Suprapubic skin (tissue), 4 donors: ENCODE measurements around the gene DNAAF8. TPM values are rescaled to one million over a fixed set of nuclear protein-coding genes. Genes with fewer than 3 reads are reported as not detected.

Experiments
- DNase-seq, 2 donors: peaks; one replicate each; pipeline ENCODE4 v3.0.0-alpha.2; 2019; ENCODE audit warnings: low spot score in 2 of 2
- H3K27ac ChIP-seq: fragments of 200-600 bp; sonication (generic); one replicate; pipeline ENCODE4 v1.5.1; 2019
- H3K27me3 ChIP-seq: fragments of 200-600 bp; sonication (generic); one replicate; pipeline ENCODE4 v1.5.1; 2019
- H3K36me3 ChIP-seq: fragments of 200-600 bp; sonication (generic); one replicate; pipeline ENCODE4 v1.5.1; 2019
- H3K4me1 ChIP-seq: fragments of 200-600 bp; sonication (generic); one replicate; pipeline ENCODE4 v1.5.1; 2019
- H3K4me3 ChIP-seq: fragments of 200-600 bp; sonication (generic); one replicate; pipeline ENCODE4 v1.5.1; 2019; ENCODE audit warnings: mild to moderate bottlenecking
- H3K9me3 ChIP-seq: fragments of 200-600 bp; sonication (generic); one replicate; pipeline ENCODE4 v1.5.1; 2019
- EP300 ChIP-seq: sonication (generic); formaldehyde crosslinking; IDR thresholded peaks from one replicate; pipeline ENCODE4 v1.6.1; 2017; ENCODE audit warnings: antibody characterized with exemption
- POLR2A ChIP-seq, 2 donors: fragments of 450-650 bp; IDR thresholded peaks; one replicate each; pipeline ENCODE4 v1.6.1; 2017; ENCODE audit warnings: antibody characterized with exemption in 2 of 2, mild to moderate bottlenecking in 2 of 2, moderate library complexity in 2 of 2
- POLR2AphosphoS5 ChIP-seq, 3 donors: sonication (generic); formaldehyde crosslinking; IDR thresholded peaks; one replicate each; pipeline ENCODE4 v1.6.1; 2017; ENCODE audit warnings: antibody characterized with exemption in 3 of 3
- WGBS: methylation state at CpG from one replicate; pipeline ENCODE4 v1.1.5; 2018; 5-methylcytosine and 5-hydroxymethylcytosine counted together
- total RNA-seq, 4 donors: library from RNA; depleted of rRNA; stranded (reverse); fragments of >200 nt; gene quantifications; one replicate each; pipeline ENCODE4 v1.1.0, GENCODE V29; 2016
- TF ChIP-seq, protein P1 (sequence below), 2 donors: fragments of 200-600 bp in 1 of 2; fragments of 450-650 bp in 1 of 2; sonication (generic) in 1 of 2; IDR thresholded peaks; one replicate each; pipeline ENCODE4 v1.5.1; 2016 to 2019; ENCODE audit warnings: antibody characterized with exemption in 2 of 2, mild to moderate bottlenecking in 1 of 2, moderate library complexity in 1 of 2

Gene DNAAF8
- total RNA-seq, 4 donors from 2014 or later: 0.36 to 1.7 (median 1.4) TPM; not detected in 1

DNA sequence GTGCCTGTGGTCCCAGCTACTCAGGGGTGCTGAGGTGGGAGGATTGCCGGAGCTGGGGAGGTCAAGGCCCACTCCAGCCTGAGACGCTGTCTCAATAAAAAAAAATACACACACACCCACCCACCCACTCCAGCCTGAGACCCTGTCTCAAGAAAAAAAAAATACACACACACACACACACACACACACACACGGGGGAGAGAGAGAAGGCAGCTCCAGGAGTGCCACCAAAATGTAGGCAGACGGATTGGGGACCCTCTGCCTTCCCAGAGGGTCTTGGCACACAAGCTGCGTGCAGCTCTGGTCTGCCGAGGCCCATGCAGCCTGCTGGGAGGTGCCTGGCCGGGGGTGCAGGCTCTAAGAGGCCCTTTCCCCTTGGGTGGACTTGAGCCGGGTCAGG, 46.9 kb upstream of the DNAAF8 start:
- DNase-seq: no peak
- 90% methylated on average over 6 of the region's 8 CpGs for WGBS
- Histone ChIP-seq H3K4me1 (peaks cover 1% of the 10 kb centered on the region), H3K9me3 (no peaks in the 10 kb centered on the region), H3K4me3 (no peak overlapping the region), H3K27ac (no peak overlapping the region), H3K36me3 (peaks cover 69% of the 10 kb centered on the region), H3K27me3 (no peaks in the 10 kb centered on the region)
- TF ChIP-seq, protein P1, sequence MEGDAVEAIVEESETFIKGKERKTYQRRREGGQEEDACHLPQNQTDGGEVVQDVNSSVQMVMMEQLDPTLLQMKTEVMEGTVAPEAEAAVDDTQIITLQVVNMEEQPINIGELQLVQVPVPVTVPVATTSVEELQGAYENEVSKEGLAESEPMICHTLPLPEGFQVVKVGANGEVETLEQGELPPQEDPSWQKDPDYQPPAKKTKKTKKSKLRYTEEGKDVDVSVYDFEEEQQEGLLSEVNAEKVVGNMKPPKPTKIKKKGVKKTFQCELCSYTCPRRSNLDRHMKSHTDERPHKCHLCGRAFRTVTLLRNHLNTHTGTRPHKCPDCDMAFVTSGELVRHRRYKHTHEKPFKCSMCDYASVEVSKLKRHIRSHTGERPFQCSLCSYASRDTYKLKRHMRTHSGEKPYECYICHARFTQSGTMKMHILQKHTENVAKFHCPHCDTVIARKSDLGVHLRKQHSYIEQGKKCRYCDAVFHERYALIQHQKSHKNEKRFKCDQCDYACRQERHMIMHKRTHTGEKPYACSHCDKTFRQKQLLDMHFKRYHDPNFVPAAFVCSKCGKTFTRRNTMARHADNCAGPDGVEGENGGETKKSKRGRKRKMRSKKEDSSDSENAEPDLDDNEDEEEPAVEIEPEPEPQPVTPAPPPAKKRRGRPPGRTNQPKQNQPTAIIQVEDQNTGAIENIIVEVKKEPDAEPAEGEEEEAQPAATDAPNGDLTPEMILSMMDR (IDR thresholded peaks at IDR 0.05): no peak
- no peak for TF ChIP-seq EP300
- TF ChIP-seq POLR2A (IDR thresholded peaks at IDR 0.05): no peak
- no peak for TF ChIP-seq POLR2AphosphoS5 (IDR thresholded peaks at IDR 0.05)

DNA sequence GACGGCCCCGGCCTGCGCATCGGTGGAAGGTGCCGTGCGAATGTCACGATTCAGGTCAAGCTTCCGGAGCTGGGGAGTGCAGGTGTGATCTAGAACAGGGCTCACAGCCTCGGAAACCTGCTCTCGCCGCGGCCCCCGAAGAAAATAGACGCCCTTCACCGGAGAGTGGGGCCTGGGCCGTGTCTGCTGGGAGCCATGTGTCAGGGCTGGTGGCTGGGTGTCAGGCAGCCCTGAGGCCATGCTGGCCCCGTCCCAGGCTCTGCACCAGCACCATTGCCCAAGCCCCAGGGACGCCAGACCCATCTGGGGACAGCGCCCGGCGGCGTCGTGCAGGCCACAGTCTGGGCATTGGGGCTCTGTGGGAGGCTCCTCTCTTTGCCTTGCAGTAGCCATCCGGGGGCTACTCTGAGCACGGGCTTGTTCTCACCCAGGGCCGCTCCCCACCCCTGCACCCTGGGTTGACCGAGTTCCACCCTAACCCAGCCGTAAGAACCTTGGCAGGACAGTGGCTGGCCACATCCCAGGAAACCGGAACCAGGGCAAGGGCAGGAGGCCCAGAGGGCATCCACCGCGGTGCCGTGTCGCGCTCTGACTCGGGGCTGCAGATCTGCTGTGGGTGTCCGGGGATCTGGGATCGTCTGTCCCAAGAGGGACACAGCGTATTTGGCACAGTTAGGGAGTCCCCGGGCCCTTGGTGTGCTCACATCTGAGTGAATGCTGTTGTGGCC, 46.2 kb upstream of the DNAAF8 start:
- no peak for TF ChIP-seq EP300
- no peak for TF ChIP-seq POLR2A (IDR thresholded peaks at IDR 0.05)
- TF ChIP-seq, protein P1 (IDR thresholded peaks at IDR 0.05): no peak
- no peak for TF ChIP-seq POLR2AphosphoS5 (IDR thresholded peaks at IDR 0.05)
- 80% methylated on average over 22 of the region's 39 CpGs for WGBS
- no peaks in the 10 kb centered on the region for H3K9me3 ChIP-seq
- peaks cover 8% of the 10 kb centered on the region for H3K4me1 ChIP-seq
- no peak overlapping the region for H3K4me3 ChIP-seq
- peaks cover 62% of the 10 kb centered on the region for H3K36me3 ChIP-seq
- no peak for DNase-seq
- no peaks in the 10 kb centered on the region for H3K27me3 ChIP-seq
- H3K27ac ChIP-seq: no peak overlapping the region

DNA sequence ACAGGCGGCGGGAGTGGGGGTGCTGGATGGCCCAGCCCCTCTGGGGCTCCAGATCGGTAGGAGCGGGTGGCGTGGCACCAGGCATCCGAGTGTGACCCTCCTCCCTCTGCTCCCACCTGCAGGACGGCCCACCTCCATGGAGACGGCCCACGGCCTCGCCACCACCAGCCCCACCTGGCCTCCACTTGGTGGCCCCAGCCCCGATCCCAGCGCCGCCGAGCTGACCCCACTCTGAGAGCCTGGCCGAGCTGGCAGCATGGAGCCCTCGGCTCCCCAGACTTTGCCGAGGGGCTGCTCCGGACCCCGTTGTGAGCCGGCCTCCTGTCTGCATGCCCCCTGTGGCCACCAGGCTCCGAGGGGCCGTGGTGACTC, 45.7 kb upstream of the DNAAF8 start:
- peak in 1 of 2 donors; percentile 59 for DNase-seq
- TF ChIP-seq POLR2AphosphoS5 (IDR thresholded peaks at IDR 0.05): no peak
- TF ChIP-seq EP300: no peak
- TF ChIP-seq, protein P1 (IDR thresholded peaks at IDR 0.05): no peak
- no peak for TF ChIP-seq POLR2A (IDR thresholded peaks at IDR 0.05)
- H3K4me1 ChIP-seq: peaks cover 9% of the 10 kb centered on the region
- WGBS: 90% methylated on average over 10 of the region's 22 CpGs
- no peaks in the 10 kb centered on the region for H3K27me3 ChIP-seq
- no peak overlapping the region for H3K27ac ChIP-seq
- no peak overlapping the region for H3K4me3 ChIP-seq
- peaks cover 56% of the 10 kb centered on the region for H3K36me3 ChIP-seq
- no peaks in the 10 kb centered on the region for H3K9me3 ChIP-seq

DNA sequence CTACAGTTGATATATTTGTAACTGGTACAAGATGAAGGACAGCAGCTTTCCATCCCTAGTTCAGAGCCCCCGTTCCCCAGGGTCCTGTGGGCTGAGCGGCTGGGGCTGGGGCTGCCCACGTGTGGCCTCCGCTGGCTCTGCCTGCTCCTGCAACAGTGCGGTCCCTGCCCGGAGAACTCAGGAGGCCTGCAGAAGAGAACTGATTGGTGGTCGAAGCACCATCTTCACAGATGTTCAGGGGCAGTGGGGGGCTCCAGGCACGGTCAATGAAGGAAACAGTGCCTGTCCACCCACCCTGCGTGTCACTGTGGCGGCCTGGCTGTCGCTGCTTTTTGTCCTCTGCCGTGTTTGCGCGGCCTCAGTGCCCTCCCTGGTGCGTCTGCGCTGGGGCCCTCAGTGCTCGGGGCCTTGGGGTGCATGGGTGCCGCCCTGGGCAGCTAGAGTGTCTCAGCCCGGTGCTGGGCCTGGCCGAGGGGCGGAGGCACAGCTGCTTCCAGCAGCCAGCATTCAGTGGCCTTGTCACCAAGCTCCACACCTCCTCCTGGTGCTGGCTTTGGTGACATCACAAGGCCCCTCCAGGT, 45.2 kb upstream of the DNAAF8 start:
- Histone ChIP-seq H3K9me3 (no peaks in the 10 kb centered on the region), H3K27me3 (no peaks in the 10 kb centered on the region), H3K27ac (no peak overlapping the region), H3K36me3 (peaks cover 51% of the 10 kb centered on the region), H3K4me3 (no peak overlapping the region), H3K4me1 (peaks cover 12% of the 10 kb centered on the region)
- DNase-seq: peak in 1 of 2 donors; percentile 48
- WGBS: 92% methylated on average over 17 of the region's 21 CpGs
- no peak for TF ChIP-seq EP300
- TF ChIP-seq, protein P1 (IDR thresholded peaks at IDR 0.05): no peak
- TF ChIP-seq POLR2AphosphoS5 (IDR thresholded peaks at IDR 0.05): no peak
- no peak for TF ChIP-seq POLR2A (IDR thresholded peaks at IDR 0.05)

DNA sequence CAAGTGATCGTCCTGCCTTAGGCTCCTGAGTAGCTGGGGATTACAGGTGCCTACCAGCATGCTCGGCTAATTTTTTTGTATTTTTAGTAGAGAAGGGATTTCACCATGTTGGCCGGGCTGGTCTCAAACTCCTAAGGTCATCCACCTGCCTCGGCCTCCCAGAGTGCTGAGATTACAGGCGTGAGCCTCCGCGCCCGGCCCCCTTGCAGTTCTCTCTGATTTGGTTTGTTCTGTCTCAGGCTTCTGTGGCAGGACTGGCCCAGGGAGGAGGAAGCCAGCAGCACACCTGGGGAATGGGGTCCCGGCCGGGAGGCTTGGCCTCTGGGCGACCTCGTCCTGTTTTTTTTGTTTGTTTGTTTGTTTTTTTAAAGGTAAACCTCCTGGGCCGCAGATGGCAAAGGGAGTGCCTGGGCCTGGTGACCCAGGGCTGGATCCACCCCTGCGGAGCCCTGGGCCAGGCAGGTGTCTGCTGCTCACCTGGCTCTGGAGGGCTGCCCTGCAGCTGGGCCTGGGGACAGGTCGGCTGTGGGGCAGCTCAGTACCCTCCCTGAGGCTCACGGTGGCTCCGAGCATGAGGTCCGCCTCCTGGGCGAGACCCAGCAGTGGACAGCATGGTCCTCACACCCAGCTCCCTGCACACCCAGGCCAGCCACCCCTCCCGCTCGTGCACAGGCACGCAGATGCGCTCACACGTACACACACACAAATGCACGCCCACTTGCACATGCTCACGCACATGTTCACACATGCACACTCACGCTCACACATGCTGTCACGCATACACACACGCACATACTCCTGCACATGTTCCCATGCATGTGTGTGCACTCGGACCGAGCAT, 44.3 kb upstream of the DNAAF8 start:
- H3K4me1 ChIP-seq: peaks cover 21% of the 10 kb centered on the region
- DNase-seq: peak in 1 of 2 donors; percentile 59
- peaks cover 42% of the 10 kb centered on the region for H3K36me3 ChIP-seq
- H3K4me3 ChIP-seq: no peak overlapping the region
- H3K9me3 ChIP-seq: no peaks in the 10 kb centered on the region
- no peaks in the 10 kb centered on the region for H3K27me3 ChIP-seq
- 85% methylated on average over 26 of the region's 31 CpGs for WGBS
- H3K27ac ChIP-seq: no peak overlapping the region
- no peak for TF ChIP-seq POLR2AphosphoS5 (IDR thresholded peaks at IDR 0.05)
- no peak for TF ChIP-seq EP300
- TF ChIP-seq, protein P1 (IDR thresholded peaks at IDR 0.05): no peak
- no peak for TF ChIP-seq POLR2A (IDR thresholded peaks at IDR 0.05)
